HG03039 (cell line): ENCODE results near the gene RNPEPL1.

ENCODE experiments used
- ATAC-seq: cut with Tn5 transposase; IDR thresholded peaks from one replicate; pipeline ENCODE4 v1.9.1; 2021; ENCODE audit warnings: mild to moderate bottlenecking, moderate library complexity; ENCODE audit not compliant: unreplicated experiment

The RNPEPL1 gene

DNA sequence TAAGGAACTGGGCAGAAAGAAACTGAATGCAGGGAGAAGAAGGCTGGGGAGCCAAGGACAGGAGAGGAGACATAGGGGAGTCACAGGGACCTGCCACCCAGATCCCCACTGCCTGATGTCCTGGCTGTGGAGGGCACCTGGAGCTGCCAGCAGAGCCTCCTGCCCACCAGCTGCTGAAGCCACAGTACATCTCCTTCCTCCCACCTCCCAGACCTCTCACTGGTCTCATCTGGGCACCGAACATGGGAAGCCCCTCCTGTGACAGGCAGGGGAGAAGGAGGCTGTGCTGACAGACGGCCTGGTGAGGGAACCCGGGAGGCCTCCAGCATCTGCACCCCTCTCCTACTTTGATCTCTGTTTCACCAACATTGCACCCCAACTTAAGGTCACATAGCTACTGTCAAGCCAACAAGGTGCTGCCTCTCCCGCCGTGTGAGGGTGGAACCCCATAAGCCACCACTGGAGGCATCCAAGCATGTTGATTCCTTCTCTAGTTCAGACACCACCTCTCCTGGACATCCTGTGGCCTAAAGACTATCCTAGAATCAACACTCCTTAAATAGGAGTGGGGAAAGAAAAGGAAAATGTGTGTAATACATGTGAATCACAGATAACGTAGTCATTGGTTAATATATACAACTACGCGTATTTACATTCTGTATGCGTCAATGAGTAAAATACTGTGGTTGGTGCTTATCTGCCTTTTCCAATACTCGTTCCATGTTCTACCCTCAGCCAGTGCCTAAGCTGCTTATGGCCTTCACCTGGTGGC is 3.5 kb upstream of the RNPEPL1 start:
- ATAC-seq, result no peak

DNA sequence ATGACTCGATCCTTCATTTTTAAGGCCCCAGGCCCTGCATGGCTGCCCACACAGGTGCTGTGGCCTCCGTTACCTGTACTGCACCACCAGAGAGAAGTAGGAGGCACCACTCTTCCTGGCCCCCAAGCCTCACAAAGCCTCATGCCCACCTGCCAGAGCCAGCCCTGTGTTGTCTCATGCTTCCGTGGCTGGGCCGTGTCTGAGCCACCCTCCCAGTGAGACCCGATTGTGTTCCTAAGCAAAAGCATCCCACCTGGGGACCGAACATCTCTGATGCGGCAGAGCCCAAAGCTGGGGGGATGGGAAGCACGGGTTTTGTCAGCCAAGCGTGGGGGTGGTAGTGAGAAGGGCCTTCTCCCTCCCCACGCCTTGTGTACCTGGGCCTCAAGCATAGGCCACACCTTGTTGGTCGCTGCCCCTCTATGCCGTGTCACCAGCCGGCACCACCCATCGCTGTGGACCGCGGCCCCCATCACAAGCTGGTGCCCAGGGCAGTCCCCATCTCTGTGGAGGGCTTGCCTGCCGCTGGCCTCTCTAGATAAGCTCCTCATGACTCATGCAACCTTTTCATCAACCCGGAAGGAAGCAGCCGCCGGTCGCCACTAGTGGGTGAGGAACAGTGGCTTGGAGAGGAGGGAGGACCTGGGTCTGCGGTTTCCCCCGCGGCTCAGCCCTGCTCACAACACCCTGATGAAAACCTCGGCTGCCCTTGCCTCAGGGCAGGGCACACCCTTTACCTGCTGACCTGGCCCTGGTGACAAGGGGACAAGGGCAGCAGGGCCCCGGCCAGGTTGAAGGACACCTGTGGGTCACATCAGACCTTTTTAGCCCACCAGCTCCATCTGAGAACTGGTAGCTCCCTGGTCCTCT is 2.7 kb upstream of the RNPEPL1 start:
- peak; percentile 22 for ATAC-seq

DNA sequence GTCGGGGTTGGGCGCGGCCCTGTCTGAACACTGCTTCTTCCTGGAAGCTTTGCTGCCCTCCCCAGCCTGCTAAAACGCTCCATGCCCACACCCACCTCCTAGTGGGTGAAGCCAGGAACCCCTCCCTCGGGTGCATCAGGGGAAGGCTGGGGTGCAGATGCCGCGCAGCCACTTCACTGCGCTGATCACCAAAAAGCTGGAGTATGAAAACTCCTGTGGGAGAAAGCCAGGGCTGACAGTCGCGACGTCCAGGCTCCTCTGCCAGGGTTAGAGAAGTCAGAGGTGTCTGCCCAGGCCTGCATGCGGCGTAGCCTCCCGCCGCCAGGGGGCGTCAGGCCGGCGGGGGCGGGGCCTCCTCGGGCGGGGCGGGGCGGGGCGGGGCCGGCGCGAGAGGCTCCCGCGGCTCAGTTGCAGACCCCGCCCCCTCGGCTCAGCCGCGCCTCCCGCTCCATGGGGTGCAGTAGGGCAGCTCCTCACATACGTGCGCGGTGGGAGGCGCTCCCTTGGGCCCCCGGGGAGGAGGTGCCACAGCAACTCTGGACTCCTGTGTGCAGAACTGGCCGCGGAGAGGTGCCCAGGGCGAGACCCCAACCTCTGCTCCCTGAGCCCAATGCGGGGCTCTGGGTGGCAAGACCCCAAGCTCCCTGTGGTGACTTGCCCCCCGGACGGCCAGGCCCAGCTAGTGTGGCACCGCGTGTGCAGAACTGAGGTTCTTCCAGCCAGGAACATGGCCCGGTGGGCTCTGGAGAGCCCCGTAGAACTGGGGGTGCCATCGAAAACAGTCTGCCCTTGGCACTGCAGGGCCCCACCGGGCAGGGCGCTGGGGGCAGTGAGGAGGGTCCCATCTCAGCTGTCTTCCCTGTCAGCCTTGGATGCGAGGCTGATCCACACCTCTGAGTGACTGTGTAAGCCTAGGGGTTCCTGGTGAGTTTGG is 1.8 kb upstream of the RNPEPL1 start:
- ATAC-seq, result peak; percentile 33

DNA sequence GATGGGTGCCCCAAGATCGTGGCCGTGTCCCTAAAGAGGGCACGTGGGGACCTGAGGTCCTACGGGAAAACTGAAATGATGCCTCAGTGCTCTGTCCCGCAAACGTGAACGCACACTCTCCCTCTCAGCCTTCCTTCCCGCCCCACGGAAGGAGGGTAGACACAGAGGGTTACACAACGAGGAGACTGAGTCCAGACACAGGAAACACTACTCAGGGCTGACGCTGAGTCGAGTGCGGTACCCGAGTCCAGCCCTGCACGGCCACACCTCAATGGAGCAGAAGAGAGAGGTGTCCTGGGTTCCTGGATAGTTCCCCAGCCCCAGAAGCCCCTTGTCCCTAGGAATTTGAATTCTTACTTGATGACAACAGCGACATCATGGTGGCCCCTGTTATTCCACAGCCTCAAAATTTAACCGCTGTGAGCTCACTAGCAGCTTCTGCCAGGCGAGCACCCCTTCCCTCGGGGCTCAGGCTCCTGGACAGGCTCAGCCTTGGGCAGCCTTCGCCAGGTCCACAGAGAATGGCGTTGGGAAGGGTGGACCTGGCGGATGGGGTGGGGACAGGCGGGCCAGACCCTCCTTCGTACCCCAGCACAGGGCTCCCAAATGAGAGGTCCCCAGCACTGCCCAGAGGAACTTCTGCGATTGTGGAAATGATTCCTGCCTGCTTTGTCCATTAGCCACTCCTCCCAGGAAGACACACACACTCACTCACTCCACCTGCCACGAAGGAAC is 980 bp upstream of the RNPEPL1 start:
- ATAC-seq, result no peak

DNA sequence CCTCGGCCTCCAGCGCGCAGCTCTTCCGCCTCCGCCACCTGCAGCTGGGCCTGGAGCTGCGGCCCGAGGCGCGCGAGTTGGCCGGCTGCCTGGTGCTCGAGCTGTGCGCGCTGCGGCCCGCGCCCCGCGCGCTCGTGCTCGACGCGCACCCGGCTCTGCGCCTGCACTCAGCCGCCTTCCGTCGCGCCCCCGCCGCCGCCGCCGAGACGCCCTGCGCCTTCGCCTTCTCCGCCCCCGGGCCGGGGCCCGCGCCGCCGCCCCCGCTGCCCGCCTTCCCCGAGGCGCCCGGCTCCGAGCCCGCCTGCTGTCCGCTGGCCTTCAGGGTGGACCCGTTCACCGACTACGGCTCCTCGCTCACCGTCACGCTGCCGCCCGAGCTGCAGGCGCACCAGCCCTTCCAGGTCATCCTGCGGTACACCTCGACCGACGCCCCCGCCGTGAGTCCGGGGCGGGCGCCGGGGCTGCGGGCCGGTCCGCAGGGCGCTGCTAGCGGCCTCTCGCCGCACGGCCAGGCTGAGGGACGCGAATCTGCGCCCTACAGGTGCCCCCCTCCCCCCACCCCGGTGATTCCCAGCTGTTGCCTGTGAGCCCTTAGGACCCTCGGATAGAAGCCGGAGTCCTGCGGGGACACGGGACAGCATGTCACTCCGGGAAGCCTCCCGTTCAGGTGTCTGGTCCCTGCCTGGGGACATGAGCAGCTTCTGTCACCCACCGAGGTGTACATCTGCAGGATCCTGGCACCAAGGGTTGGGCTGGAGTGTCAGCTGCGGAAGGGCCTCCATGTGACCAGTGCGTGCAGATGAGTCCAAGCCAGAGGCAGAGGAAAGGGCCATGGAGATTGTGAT is 616 bp downstream of the RNPEPL1 start:
- peak; percentile 22 for ATAC-seq

DNA sequence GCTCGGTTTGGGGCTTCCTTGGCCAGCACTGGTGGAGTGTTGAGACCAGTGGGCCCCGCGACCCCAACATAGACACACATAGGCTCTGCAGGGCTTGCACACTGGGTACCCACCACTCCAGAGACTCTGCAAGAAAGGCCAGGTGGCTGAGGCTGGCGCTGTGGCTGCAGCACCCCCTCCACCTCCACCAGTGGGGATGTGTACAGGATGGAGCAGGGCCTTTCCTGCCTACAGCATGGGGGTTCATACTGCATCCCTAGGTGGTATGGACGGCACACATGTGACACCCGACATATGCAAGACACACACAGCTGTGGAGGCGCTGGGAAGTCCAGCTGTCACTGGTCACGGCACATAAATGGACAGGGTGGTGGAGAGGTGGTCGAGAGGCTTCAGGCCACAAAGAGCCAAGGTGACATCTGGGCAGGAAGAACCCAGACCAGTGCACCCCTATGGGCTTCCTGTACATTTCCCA is 1.3 kb downstream of the RNPEPL1 start:
- ATAC-seq, result no peak

DNA sequence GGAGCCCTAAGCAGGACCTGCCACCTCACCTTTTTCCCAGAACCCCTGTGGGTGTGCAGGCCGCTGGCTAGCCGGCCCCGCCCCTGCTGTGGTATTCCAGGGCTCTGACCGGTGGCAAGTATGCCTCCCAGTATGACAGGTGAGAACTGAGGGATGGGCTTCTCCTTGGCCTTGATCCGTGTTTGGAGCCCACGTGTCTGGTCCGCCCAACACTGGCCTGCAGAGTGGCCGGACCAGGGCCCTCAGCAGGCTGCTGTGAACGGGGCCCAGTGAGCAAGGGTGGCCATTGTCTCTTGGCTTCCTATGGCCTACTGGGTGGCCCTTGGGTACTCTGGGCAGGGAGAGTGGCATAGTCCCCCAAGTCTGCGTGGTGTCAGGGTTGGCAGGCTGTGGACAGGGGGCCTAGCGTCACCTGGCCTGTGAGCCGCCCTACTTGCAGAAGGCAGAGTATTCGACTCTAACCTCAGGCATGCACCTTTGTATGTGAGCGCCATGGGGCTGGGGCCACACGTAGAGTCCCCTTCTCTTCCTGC is 1.8 kb downstream of the RNPEPL1 start:
- ATAC-seq, result no peak

DNA sequence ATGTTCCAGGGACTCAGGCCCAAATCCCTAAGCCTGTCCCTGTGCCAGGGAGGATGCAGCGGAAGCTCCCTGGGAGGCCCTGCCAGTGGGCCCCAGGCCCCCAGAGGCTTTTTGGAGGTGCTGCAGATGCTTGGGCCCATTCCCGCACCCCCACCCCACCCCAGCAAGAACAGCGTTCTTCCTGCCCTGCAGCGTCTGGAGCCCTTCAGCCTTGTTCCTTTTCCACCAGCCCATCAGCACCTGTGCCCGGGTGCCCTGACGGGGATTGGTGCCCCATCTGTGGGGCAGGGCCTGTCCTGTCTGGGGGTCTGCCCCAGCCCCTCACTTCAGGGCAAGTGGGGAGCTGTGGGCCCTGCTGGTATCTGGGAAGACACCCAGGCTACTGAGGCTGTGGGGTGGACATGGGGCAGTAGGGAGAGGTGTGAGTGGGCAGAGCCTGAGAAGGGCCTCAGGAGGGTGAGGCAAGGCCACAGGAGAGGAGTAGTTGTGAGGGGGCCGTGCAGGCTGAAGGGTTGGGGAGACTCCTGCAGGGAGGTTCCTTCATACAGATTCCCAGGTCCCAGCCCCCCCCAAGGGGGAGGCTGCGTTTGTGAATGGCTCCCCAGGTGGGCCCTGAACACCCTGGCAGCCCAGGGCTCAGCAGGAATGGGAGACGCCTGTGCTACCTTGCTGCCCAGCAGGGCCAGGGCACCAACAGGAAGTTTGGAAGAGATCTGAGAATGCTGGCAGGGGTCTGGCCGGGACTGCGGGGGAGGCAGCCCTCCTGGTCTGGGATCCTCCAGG is 2.4 kb downstream of the RNPEPL1 start:
- ATAC-seq, result no peak

DNA sequence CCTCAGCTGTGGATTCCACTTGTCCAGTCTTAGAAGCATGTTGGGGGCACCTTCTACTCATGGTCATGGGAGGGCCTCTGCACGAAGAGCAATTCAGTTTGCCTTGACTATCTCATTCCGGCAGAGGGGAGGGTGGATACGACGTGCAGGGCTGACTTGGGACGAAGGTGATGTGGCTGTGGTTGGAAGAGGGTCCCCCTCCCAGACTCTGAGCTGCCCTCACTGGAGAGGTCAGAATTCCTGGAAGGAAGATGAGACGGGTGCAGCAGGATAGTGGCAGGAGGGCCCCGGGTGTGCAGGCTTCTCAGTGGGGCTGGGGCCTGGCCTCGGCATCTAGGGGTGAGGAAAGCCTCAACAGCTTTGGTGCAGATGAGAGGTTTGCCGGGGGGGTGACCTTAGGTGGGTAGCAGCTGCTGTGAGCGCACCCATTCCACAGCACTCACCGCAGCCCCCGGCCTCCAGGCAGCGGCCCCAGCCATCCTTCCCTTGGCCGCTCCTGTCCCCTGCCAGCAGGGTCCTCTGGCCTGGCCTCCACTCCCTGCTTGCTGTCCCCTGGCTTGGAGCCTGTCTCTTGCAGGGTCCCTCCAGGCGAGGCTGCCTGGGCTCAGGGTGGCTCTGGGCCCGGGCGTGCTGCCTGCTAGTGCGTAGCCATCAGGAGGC is 3.2 kb downstream of the RNPEPL1 start:
- ATAC-seq, result no peak

DNA sequence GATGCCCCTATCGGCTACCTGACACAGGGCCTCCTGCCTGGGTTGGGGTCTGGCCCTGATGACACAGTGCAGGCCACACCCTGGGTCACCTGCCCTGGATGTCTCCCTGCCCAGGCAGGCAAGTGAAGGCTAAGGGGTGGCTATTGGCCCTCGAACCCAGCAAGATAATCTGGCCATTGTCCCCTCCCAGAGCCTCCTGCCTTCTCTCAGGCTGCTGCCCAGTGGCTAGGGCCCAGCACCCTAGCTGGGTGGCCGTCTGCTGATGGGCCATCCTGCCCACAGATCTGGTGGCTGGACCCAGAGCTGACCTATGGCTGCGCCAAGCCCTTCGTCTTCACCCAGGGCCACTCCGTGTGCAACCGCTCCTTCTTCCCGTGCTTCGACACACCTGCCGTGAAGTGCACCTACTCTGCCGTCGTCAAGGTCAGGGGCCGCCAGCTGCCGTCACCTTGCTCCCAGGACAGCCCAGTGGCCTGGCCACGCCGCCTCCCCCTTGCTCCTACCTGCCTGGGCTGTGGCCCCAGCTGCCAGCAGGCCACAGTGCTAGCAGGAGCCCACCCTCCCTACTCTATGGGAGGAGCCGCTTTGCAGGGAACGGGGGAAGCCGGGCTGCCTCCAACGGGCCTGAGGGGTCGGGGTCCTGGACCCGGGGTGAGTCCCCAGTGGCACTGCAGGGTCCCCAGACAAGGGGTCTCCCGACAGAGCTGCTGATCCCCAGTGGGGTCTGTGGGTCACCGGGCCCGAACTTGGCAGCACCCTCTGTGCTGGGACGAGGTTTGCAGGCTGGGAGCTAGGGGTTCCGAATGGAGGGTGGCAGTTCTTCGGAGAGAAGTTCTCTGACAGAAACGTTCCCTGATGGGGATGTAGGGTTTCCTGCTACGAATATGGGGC is 4.1 kb downstream of the RNPEPL1 start:
- no peak for ATAC-seq

DNA sequence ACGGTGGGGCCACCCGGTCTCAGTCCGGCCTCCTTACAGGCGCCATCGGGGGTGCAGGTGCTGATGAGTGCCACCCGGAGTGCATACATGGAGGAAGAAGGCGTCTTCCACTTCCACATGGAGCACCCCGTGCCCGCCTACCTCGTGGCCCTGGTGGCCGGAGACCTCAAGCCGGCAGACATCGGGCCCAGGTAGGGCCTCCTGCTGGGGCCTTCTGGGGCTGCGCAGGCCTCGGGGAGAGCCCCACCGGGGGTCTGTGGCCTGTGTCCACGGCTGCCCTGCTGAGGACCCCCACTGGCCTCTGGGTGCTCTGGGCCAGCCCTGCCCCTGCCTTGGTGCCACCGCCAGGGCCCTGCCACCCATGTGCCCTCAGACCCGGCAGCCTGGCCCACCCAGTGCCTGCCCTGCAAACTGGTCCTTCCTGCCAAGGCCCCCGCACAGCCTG is 4.8 kb downstream of the RNPEPL1 start:
- no peak for ATAC-seq

DNA sequence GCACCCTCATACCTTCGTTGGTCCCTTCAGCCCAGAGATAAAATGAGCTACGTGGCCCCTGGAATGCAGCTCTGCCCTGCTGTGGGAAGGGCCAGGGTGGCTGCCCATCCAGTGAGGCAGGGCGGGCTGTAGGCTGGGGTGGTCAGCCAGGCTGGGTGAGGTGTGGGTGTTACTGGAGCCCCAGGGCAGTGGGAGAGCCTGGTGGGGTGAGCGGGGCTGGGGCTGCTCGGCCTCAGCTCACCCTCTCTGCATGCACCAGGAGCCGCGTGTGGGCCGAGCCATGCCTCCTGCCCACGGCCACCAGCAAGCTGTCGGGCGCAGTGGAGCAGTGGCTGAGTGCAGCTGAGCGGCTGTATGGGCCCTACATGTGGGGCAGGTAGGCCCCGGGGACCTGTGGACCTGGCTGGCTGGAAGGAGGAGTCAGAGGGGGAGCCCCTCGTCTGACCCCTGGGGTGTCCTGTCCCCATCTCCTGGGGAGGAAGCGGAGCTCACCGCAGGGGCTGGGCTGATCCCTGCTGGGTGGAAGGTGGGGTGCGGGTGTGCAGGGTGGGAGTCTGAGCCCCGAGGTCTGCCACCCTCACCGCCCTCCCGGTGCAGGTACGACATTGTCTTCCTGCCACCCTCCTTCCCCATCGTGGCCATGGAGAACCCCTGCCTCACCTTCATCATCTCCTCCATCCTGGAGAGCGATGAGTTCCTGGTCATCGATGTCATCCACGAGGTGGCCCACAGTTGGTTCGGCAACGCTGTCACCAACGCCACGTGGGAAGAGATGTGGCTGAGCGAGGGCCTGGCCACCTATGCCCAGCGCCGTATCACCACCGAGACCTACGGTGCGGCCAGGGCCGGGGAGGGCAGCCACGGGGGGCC is 5.5 kb downstream of the RNPEPL1 start:
- ATAC-seq, result no peak

DNA sequence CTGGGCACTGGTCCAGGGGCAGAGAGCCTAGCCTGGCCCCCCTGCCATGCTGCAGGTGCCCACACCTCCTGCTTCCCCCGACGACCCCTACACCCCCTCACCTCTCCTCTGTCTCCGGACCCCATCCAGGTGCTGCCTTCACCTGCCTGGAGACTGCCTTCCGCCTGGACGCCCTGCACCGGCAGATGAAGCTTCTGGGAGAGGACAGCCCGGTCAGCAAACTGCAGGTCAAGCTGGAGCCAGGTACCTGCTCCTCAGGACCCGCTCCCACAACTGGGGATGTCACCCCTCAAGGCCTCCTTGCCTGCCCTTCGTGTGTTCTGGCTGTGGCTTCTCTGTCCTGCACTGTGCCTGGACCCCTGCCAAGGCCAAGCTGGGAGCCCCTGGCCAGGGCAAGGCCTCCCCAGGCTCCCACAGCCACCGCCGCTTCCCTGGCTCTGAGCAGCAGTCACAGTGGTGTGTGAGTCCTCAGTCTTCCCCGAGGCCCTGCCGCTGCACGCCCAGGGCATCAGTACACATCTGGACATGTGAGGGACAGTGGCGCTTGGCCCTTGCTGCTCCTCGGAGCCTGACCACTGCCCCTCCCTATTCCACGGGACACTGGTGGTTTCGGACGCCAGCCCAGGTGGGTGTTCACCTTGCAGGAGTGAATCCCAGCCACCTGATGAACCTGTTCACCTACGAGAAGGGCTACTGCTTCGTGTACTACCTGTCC is 6.3 kb downstream of the RNPEPL1 start:
- ATAC-seq, result no peak

DNA sequence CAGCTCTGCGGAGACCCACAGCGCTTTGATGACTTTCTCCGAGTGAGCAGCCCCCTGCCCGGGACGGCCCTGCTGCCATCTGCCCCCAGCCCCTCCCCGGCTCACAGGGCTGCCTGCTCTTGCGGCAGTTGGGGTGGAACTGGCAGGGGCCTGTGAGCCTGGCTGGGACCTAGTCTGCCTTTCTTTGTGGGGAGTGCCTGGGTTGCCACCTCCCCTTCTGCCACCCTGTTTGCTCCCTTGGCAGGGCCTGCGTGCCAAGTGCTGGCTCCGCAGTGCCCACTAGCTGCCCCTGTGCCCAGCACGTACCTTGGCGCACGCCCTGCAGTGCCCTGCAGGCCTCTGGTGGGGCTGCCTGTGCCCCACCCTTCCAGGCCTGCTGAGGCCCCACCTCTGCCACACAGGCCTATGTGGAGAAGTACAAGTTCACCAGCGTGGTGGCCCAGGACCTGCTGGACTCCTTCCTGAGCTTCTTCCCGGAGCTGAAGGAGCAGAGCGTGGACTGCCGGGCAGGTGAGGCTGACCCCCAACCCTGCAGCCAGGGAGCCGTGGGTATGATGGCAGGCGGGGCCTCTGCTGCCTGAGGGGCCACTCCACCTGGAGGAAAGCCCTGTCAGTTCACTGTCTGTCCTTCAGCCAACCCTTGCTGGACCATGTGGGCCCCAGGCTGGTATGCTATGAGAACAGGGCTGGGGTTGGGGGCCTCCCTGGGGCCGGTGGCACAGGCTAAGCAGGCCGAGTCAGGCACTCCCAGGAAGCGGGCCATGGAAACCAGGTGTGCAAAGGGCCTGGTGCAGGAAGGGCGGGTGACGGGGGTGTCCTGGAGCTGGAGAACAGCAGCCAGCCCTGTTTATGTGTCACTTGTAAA is 7.0 kb downstream of the RNPEPL1 start:
- ATAC-seq, result no peak
